ENCODE measurements around the gene CTAGE9. TPM values are rescaled to one million over a fixed set of nuclear protein-coding genes. Genes with fewer than 3 reads are reported as not detected.

The CTAGE9 gene
- total RNA-seq, 1 experiment from 2014 or later, result not detected

GRCh38 chr6:131694832-131695426 is 15.9 kb downstream of the CTAGE9 start:
- no peaks in the 10 kb centered on the region for H3K9me3 Mint-ChIP-seq (ENCODE audit: low read depth, unreplicated experiment)
- TF ChIP-seq CTCF (IDR thresholded peaks at IDR 0.05; ENCODE audit: unreplicated experiment), result peak; percentile 75
- H3K27ac Mint-ChIP-seq (ENCODE audit: unreplicated experiment), result no peak overlapping the region
- no peaks in the 10 kb centered on the region for H3K36me3 Mint-ChIP-seq (ENCODE audit: insufficient read depth, unreplicated experiment)
- no peaks in the 10 kb centered on the region for H3K4me1 Mint-ChIP-seq (ENCODE audit: low read depth, unreplicated experiment)
- DNase-seq, result peak; percentile 71
- H3K27me3 Mint-ChIP-seq (ENCODE audit: unreplicated experiment), result no peaks in the 10 kb centered on the region
- no peak overlapping the region for H3K4me3 Mint-ChIP-seq (ENCODE audit: low read depth, unreplicated experiment)
- intact Hi-C loops (cut with micrococcal nuclease; ENCODE audit: unreplicated experiment), result loop anchor here (10.0 kb wide), 1 partner anchor 90 kb away; no protein-coding TSS in a partner anchor
- BruUV-seq (replicated peaks), result no TSS peak
- CTCF ChIA-PET, result interaction anchor here (1.2 to 1.4 kb wide), 4 partner anchors 67 to 215 kb away, joined by 3 to 14 read pairs (median 4); partner anchors contain the start of gene MED23

- no peaks in the 10 kb centered on the region for H3K9me3 Mint-ChIP-seq (ENCODE audit: low read depth, unreplicated experiment)
- TF ChIP-seq CTCF (IDR thresholded peaks at IDR 0.05; ENCODE audit: unreplicated experiment), result no peak
- CTCF ChIA-PET, result no interaction called here
- H3K27me3 Mint-ChIP-seq (ENCODE audit: unreplicated experiment), result no peaks in the 10 kb centered on the region
- BruUV-seq (replicated peaks), result no TSS peak
- no peaks in the 10 kb centered on the region for H3K4me1 Mint-ChIP-seq (ENCODE audit: low read depth, unreplicated experiment)
- DNase-seq, result no peak
- H3K27ac Mint-ChIP-seq (ENCODE audit: unreplicated experiment), result no peak overlapping the region
- no peak overlapping the region for H3K4me3 Mint-ChIP-seq (ENCODE audit: low read depth, unreplicated experiment)
- intact Hi-C loops (cut with micrococcal nuclease; ENCODE audit: unreplicated experiment), result loop anchor here (2.0 to 10.0 kb wide), 2 partner anchors 91 to 221 kb away; no protein-coding TSS in a partner anchor
- no peaks in the 10 kb centered on the region for H3K36me3 Mint-ChIP-seq (ENCODE audit: insufficient read depth, unreplicated experiment)
These were observed 17.4 kb downstream of the CTAGE9 start for GRCh38 chr6:131693384-131693783.

- DNase-seq, result no peak
- TF ChIP-seq CTCF (IDR thresholded peaks at IDR 0.05; ENCODE audit: unreplicated experiment), result no peak
- Mint-ChIP-seq H3K27ac (ENCODE audit: unreplicated experiment) (no peak overlapping the region), H3K4me1 (ENCODE audit: low read depth, unreplicated experiment) (no peaks in the 10 kb centered on the region), H3K9me3 (ENCODE audit: low read depth, unreplicated experiment) (no peaks in the 10 kb centered on the region), H3K27me3 (ENCODE audit: unreplicated experiment) (no peaks in the 10 kb centered on the region), H3K36me3 (ENCODE audit: insufficient read depth, unreplicated experiment) (no peaks in the 10 kb centered on the region), H3K4me3 (ENCODE audit: low read depth, unreplicated experiment) (no peak overlapping the region)
- CTCF ChIA-PET, result no interaction called here
- intact Hi-C loops (cut with micrococcal nuclease; ENCODE audit: unreplicated experiment), result loop anchor here (2.0 to 10.0 kb wide), 2 partner anchors 92 to 222 kb away; no protein-coding TSS in a partner anchor
- no TSS peak for BruUV-seq (replicated peaks)
These were observed 18.2 kb downstream of the CTAGE9 start for GRCh38 chr6:131692589-131692988.

- DNase-seq, result no peak
- Mint-ChIP-seq H3K27ac (ENCODE audit: unreplicated experiment) (no peak overlapping the region), H3K36me3 (ENCODE audit: insufficient read depth, unreplicated experiment) (no peaks in the 10 kb centered on the region), H3K27me3 (ENCODE audit: unreplicated experiment) (no peaks in the 10 kb centered on the region), H3K4me3 (ENCODE audit: low read depth, unreplicated experiment) (no peak overlapping the region), H3K9me3 (ENCODE audit: low read depth, unreplicated experiment) (no peaks in the 10 kb centered on the region), H3K4me1 (ENCODE audit: low read depth, unreplicated experiment) (no peaks in the 10 kb centered on the region)
- CTCF ChIA-PET, result no interaction called here
- no TSS peak for BruUV-seq (replicated peaks)
- TF ChIP-seq CTCF (IDR thresholded peaks at IDR 0.05; ENCODE audit: unreplicated experiment), result no peak
- intact Hi-C loops (cut with micrococcal nuclease; ENCODE audit: unreplicated experiment), result loop anchor here (2.0 to 10.0 kb wide), 2 partner anchors 93 to 223 kb away; no protein-coding TSS in a partner anchor
These were observed 18.8 kb downstream of the CTAGE9 start for GRCh38 chr6:131692031-131692430.

Data from Calu3 (cell line).